ENCODE data around the gene KLF11. TPM values are rescaled to one million over a fixed set of nuclear protein-coding genes. Genes with fewer than 3 reads are reported as not detected.

KLF11 gene
- polyA plus RNA-seq, 1 donor from 2014 or later = 5.7 TPM

DNA sequence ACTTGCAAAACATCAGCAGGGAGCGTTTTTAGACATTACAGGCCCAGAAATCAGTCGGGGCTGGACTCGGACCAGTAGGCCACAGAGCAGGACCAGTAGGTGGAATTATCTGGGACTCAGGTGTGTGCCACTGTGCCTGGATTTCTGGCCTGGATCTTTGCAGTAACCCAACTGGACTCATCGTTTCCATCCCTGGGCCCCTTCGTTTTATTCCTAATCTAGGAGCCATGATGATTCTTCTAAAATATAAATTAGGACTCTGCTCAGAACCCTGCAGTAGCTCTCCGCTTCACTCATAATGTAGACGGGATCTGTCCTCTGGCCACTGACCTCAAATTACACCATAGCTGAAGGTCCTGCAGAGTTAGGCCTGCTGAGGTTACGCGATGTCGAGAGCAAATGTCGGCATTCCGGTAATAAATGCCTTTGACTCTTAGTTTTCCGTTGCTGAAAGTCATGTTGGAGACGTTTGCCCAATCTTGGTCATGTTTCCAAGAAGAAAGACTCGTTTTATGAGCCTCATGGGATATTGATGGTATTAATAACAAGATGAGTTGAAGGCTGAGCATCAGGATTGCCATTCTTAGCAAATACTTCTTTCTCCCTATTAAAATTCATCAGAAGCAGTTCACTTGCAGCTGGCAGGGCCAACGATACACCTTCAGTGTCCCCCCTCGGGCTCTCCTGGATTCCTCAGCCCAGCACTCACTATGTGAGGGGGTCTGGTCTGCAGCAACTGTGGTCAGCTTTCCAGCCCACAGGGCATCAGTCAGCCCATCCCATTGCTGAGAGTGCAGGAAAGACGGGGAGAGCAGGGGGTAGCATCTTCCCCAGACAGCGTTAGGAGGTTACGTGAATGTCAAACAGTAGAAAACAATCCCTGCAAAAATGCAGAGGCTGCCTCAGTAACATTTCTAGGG lies 39.9 kb upstream of the KLF11 start:
- Histone ChIP-seq H3K36me3 (ENCODE audit: insufficient read depth, low read length) (peaks cover 7% of the 10 kb centered on the region), H3K4me2 (ENCODE audit: low read length) (no peak overlapping the region), H3K9ac (ENCODE audit: low read length) (no peak overlapping the region), H3K4me3 (ENCODE audit: low read length) (no peak overlapping the region), H3F3A (ENCODE audit: insufficient read depth, low read length, poor library complexity, severe bottlenecking) (no peaks in the 10 kb centered on the region), H3K9me2 (ENCODE audit: insufficient read depth, low read length) (no peaks in the 10 kb centered on the region), H3K9me3 (ENCODE audit: low read length) (no peaks in the 10 kb centered on the region), H4K20me1 (ENCODE audit: insufficient read depth) (no peaks in the 10 kb centered on the region), H3K27me3 (ENCODE audit: insufficient read depth, low read depth, low read length) (no peaks in the 10 kb centered on the region), H3K79me2 (replicated peaks; ENCODE audit: insufficient read depth, low read length) (no peaks in the 10 kb centered on the region), H3K27ac (ENCODE audit: low read length) (no peak overlapping the region), H2AFZ (ENCODE audit: low read depth, low read length) (no peak overlapping the region)
- TF ChIP-seq MXI1 (conservative IDR thresholded peaks at IDR 0.05; ENCODE audit: poor library complexity, severe bottlenecking) = no peak
- TF ChIP-seq, protein P1, sequence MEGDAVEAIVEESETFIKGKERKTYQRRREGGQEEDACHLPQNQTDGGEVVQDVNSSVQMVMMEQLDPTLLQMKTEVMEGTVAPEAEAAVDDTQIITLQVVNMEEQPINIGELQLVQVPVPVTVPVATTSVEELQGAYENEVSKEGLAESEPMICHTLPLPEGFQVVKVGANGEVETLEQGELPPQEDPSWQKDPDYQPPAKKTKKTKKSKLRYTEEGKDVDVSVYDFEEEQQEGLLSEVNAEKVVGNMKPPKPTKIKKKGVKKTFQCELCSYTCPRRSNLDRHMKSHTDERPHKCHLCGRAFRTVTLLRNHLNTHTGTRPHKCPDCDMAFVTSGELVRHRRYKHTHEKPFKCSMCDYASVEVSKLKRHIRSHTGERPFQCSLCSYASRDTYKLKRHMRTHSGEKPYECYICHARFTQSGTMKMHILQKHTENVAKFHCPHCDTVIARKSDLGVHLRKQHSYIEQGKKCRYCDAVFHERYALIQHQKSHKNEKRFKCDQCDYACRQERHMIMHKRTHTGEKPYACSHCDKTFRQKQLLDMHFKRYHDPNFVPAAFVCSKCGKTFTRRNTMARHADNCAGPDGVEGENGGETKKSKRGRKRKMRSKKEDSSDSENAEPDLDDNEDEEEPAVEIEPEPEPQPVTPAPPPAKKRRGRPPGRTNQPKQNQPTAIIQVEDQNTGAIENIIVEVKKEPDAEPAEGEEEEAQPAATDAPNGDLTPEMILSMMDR (IDR thresholded peaks at IDR 0.05; ENCODE audit: poor library complexity, severe bottlenecking) = no peak

DNA sequence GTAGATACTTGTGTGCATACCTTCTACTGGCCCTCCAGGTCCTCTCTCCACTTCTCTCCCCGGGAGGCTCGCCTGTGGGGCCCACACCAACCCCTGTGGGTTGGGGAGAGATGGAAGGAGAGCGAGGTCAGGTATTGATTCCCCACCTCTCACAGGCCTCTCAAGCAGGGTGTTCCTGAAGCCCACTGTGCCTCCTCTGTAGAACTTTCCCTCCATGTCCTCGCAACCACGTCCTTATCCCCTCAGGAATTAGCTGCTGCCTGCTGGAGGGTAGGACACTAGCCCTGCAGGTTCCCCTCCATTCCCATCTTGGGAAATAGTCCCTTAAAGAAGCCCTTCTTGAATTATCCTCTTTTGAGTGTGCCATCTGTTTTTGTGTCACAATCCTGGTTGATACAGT lies 38.9 kb upstream of the KLF11 start:
- TF ChIP-seq, protein P1 (IDR thresholded peaks at IDR 0.05; ENCODE audit: poor library complexity, severe bottlenecking) = no peak
- TF ChIP-seq EP300 (conservative IDR thresholded peaks at IDR 0.05; ENCODE audit: poor library complexity, severe bottlenecking) = no peak
- no peak for TF ChIP-seq MXI1 (conservative IDR thresholded peaks at IDR 0.05; ENCODE audit: poor library complexity, severe bottlenecking)
- no peak for TF ChIP-seq RAD21 (conservative IDR thresholded peaks at IDR 0.05)
- TF ChIP-seq TAF1 (IDR thresholded peaks at IDR 0.05; ENCODE audit: low read depth) = no peak
- TF ChIP-seq EZH2 (IDR thresholded peaks at IDR 0.05; ENCODE audit: borderline replicate concordance, insufficient read depth, low read length, poor library complexity, severe bottlenecking) = no peak
- Histone ChIP-seq H3K27ac (ENCODE audit: low read length) (no peak overlapping the region), H3K27me3 (ENCODE audit: insufficient read depth, low read depth, low read length) (no peaks in the 10 kb centered on the region), H3K9me3 (ENCODE audit: low read length) (no peaks in the 10 kb centered on the region), H3K9me2 (ENCODE audit: insufficient read depth, low read length) (no peaks in the 10 kb centered on the region), H3K9ac (ENCODE audit: low read length) (no peak overlapping the region), H3K79me2 (replicated peaks; ENCODE audit: insufficient read depth, low read length) (no peaks in the 10 kb centered on the region), H2AFZ (ENCODE audit: low read depth, low read length) (no peak overlapping the region), H3K36me3 (ENCODE audit: insufficient read depth, low read length) (peaks cover 1% of the 10 kb centered on the region), H3K4me3 (ENCODE audit: low read length) (no peak overlapping the region), H4K20me1 (ENCODE audit: insufficient read depth) (no peaks in the 10 kb centered on the region), H3K4me2 (ENCODE audit: low read length) (no peak overlapping the region), H3F3A (ENCODE audit: insufficient read depth, low read length, poor library complexity, severe bottlenecking) (no peaks in the 10 kb centered on the region)

DNA sequence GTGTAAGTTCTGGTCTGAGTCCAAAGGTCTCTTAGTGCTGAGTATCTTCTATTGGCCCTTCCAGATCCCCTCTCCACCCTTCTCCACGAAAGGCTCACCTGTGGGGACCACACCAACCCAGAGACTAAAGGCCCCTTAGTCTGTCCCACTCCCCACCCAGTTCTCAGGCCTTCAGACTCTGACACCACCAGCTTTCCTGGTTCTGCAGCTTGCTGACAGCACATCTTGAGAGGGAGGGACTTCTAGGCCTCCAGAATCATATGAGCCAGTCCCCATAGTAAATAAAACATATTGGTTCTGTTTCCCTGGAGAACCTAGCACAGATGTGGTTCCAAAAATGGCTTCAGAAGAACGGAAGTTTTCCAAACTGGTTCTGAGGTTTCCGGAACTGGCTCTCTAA lies 38.5 kb upstream of the KLF11 start:
- Histone ChIP-seq H3K27me3 (ENCODE audit: insufficient read depth, low read depth, low read length) (no peaks in the 10 kb centered on the region), H3K27ac (ENCODE audit: low read length) (no peak overlapping the region), H3K4me2 (ENCODE audit: low read length) (no peak overlapping the region), H3K9me2 (ENCODE audit: insufficient read depth, low read length) (no peaks in the 10 kb centered on the region), H3K36me3 (ENCODE audit: insufficient read depth, low read length) (no peaks in the 10 kb centered on the region), H4K20me1 (ENCODE audit: insufficient read depth) (no peaks in the 10 kb centered on the region), H3F3A (ENCODE audit: insufficient read depth, low read length, poor library complexity, severe bottlenecking) (no peaks in the 10 kb centered on the region), H3K9me3 (ENCODE audit: low read length) (no peaks in the 10 kb centered on the region), H2AFZ (ENCODE audit: low read depth, low read length) (no peak overlapping the region), H3K4me3 (ENCODE audit: low read length) (no peak overlapping the region), H3K79me2 (replicated peaks; ENCODE audit: insufficient read depth, low read length) (no peaks in the 10 kb centered on the region), H3K9ac (ENCODE audit: low read length) (no peak overlapping the region)
- TF ChIP-seq EP300 (conservative IDR thresholded peaks at IDR 0.05; ENCODE audit: poor library complexity, severe bottlenecking) (no peak), POLR2AphosphoS5 (IDR thresholded peaks at IDR 0.05) (no peak), TAF1 (IDR thresholded peaks at IDR 0.05; ENCODE audit: low read depth) (no peak), SMC3 (conservative IDR thresholded peaks at IDR 0.05; ENCODE audit: poor library complexity) (no peak)
- TF ChIP-seq, protein P1 (IDR thresholded peaks at IDR 0.05; ENCODE audit: poor library complexity, severe bottlenecking) = no peak
- TF ChIP-seq, protein P2, sequence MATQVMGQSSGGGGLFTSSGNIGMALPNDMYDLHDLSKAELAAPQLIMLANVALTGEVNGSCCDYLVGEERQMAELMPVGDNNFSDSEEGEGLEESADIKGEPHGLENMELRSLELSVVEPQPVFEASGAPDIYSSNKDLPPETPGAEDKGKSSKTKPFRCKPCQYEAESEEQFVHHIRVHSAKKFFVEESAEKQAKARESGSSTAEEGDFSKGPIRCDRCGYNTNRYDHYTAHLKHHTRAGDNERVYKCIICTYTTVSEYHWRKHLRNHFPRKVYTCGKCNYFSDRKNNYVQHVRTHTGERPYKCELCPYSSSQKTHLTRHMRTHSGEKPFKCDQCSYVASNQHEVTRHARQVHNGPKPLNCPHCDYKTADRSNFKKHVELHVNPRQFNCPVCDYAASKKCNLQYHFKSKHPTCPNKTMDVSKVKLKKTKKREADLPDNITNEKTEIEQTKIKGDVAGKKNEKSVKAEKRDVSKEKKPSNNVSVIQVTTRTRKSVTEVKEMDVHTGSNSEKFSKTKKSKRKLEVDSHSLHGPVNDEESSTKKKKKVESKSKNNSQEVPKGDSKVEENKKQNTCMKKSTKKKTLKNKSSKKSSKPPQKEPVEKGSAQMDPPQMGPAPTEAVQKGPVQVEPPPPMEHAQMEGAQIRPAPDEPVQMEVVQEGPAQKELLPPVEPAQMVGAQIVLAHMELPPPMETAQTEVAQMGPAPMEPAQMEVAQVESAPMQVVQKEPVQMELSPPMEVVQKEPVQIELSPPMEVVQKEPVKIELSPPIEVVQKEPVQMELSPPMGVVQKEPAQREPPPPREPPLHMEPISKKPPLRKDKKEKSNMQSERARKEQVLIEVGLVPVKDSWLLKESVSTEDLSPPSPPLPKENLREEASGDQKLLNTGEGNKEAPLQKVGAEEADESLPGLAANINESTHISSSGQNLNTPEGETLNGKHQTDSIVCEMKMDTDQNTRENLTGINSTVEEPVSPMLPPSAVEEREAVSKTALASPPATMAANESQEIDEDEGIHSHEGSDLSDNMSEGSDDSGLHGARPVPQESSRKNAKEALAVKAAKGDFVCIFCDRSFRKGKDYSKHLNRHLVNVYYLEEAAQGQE (IDR thresholded peaks at IDR 0.05; ENCODE audit: borderline replicate concordance) = no peak
